HG03457 (cell line): ENCODE measurements around the gene RTN1.
"Not testable (repeated sequence)": the region's sequence is repeated elsewhere in the genome, so short reads cannot be mapped to it uniquely, and the experiment has no call there.

ENCODE experiments used
- ATAC-seq: cut with Tn5 transposase; IDR thresholded peaks from one replicate; pipeline ENCODE4 v1.9.1; 2021; ENCODE audit warnings: moderate number of reproducible peaks; ENCODE audit not compliant: unreplicated experiment

The RTN1 gene

DNA sequence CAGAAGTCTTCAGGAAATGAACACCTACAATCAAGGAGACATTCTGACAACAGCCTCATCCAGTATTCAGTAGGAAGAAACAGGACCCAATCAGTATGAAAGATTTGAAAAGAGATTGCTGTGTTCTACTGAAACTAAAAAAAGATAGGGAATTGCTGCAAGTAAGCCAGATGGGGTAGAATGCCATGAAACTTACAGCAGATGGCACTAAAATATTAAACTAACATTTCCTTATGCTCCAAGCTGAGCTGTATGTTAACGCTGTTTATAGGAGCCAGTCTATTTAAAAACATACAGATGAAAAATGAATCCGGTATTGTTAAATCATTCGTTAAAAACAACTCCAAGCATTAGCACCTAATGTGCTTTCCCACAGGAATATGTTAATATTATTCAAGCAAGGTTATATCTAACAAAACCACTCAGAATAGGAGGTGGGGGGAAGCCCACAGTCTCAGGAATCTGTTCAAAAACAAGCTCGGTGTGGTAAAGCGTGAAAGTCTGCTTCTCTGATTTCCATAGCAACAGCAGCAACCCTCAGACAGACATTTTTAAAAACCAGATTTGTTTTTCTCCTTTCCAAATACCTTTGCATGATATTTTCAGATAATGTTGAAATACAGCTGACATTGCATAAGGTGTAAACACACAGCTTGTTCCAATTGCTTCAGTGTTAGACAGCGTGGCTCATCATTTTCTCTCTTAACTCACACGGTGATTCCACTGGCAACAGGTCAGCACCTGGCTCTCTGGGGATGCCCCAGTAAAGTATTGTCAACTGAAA, 162.6 kb downstream of the RTN1 start:
- ATAC-seq: no peak

DNA sequence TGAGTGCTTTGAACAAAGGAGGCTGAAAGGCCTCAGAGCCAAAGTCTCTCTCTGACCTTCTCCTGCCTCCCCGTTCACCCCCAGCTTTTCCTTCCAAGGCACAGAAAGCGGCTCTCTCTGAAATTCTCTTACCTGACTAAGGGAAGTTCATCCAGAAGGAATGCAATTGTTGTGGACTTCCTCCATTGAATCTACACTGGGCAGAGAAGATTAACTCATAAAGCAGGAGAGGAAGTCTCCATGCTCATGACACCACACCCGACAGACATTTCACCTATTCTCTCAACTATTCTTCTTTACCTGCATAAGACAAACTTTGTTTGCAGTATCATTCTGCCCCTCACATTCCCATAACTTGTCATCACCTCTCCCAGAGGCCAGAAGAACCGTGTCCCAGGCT, 164.7 kb downstream of the RTN1 start:
- ATAC-seq: no peak

DNA sequence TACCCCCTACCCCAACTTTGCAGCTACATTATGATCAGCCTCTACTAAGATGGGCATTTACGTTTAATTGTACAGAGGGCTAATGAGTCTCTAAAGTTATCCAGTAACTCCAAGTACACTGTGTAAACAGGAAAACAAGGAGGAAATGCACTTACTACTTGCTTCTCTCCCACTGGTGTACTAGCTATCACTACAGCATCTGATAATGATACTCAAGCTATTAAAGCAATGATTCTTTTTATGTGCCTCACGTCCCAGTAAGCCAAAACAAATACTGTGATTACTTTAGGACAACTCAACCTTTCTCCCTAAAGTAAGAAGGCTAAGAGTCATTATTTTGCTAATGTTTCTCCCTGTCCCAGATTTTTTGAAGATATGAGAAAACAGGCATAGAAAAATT, 165.3 kb downstream of the RTN1 start:
- no peak for ATAC-seq

DNA sequence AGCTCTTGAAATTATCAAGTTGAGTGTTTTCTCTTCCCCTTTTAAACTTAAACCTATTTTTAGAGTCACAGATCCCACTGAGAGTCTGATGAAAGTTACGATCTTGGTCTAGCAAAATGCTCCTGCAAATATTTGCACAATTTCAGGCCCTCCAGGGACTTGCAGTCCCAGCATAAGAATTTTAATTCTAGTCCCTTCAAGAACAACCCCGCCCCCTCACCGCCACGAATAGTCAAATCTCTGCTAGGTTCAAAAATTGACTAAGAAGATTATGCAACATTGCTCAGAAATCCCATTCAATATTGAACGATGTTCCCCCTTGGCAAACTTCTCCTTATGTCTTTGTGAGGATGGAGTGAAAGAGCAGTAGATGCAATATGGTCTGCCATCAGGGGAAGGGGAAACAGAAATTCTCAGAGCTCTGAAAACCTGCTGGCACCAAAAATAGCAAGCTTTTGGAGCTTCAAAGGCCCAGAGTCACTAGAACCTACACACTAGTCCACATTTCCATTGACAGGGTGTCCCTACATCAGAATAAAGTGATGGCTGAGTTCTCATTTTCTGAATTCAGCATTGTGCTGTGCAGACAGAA, 166.4 kb downstream of the RTN1 start:
- ATAC-seq: no peak

DNA sequence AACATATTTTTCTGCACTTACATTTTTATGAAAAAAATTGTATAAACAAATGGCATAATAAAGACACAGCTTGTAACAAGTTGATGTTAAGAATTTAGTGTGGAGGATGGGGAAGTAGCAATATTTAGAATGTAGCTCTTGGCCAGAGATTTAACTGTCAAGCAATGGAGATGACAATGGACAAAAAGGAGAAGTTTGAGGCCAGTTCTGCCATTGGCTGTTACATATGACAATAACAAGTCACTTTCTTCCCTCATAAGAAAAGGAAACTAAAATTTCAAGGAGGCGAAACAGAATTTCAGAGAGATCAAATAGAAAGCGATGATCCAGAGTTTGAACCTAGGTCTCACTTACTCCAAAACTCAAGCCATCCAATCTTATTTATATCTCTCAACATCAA, 171.1 kb downstream of the RTN1 start:
- no peak for ATAC-seq

DNA sequence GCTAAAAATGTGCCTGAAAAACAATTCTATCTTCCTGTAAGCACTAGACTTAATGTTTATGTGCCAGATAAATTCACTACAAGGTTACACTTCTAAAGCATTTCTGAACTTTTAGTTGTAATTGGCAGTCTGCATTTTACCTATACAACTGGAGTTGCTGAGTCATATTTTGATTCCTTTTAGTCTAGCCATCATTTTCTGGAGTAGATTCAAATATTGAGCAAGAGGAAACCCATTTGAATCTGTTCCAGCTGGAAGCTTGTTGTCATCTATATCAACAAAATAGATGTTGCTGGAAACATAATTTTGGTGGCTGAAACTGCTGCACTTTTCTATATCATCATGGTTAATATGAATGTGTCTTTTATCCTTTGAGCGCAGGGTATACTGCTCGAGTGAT, 171.8 kb downstream of the RTN1 start:
- ATAC-seq: no peak

DNA sequence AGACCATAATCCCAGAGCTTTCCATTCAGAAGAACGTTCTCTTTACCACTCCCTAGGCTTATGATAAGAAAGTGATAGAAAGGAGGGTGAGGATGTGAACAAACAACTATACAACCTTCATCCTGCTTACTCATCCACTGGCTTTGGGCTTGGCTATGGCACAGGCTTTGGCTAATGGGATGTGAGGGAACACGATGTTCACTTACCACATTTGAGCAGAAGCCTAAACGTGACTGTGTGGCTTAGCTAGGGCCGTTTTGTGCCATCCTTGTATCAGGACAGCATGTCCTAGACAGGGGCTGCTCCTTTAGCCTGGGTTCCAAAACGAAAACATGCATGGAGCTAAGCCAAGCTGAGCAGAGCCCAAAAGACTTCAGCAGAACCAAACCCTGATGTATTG, 175.4 kb downstream of the RTN1 start:
- ATAC-seq: no peak

DNA sequence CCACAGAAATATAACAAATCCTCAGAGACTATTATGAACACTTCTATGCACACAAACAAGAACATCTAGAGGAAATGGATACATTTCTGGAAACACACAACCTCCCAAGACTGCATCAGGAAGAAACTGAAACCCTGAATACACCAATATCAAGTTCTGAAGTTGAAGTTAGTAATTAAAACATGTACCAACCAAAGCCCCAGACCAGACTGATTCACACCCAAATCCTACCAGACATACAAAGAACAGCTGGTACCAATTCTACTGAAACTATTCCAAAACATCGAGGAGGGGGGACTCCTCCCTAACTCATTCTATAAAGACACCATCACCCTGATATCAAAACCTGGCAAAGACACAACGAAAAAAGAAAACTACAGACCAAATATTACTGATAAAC, 179.3 kb downstream of the RTN1 start:
- no peak for ATAC-seq

DNA sequence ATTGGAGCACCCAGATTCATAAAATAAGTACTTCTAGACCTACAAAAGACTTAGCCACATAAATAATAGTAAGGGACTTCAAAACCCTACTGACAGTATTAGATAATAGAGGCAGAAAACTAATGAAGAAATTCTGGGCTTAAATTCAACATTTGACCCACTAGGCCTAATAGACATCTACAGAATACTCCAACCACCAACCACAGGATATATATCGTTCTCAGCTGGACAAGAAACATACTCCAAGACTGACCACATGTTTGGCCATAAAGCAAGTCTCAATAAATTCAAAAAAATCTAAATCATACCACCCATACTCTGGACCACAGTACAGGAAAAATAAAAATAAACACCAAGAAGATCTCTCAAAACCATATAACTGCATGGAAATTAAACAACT, 180.2 kb downstream of the RTN1 start:
- no peak for ATAC-seq

DNA sequence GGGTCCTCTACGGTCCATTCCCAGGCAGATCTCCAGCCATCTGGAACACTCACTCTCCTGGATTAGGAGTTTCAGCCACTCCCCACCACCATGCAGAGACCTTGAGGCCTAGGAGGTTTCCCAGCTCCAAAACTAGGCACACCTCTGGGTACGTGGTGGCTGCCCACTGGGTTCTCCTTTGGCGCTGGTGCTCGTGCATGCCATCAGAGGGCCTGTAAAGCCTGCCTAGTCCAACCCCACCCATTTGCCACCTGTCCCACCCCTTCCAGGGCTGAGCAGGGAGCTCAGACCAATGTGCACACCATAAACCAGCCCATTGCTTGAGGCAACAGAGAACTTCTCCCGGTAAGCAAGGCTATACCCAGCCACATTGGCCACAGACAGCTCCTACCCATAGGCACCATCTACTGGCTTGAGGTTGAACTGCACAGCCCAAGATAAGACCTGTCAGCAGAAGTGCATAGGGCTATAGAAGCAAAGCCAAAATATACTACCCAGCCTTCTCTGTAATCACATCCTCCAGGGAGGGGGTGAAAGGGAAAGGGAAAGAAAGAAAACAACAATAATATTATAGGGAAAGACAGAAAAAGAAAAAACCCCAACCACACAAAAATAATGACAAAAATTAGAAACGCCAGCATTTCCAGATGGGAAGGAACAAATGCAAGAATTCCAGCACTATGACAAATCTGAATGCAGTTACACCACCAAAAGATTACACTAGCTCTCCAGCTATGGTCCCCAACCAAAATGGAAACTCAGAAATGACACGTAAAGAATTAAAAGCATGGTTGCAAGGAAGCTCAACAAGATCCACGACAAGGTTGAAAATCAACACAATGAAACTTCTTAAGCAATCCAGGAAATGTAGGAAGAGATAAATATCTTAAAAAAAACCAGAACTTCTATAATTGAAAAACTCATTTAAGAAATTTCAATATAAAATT, 182.1 kb downstream of the RTN1 start:
- ATAC-seq: peak; percentile 83

DNA sequence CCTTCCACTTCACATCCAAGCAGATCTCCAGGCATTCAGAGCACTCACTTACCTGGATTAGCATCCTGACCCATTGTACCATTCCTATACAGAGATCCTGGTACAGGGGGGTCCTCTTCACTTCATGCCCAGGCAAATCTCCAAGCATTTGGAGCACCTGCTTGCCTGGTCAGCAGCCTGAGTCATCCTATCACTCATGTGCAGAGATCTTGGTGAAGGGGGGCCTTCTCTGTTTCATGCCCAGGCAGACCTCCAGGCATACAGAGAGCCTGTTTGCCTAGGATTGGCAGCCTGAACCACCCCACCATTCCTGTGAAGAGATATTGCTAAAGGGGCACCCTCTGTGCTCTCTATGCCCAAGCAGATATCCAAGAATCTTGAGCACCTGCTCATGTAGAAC, 182.9 kb downstream of the RTN1 start:
- no peak for ATAC-seq

DNA sequence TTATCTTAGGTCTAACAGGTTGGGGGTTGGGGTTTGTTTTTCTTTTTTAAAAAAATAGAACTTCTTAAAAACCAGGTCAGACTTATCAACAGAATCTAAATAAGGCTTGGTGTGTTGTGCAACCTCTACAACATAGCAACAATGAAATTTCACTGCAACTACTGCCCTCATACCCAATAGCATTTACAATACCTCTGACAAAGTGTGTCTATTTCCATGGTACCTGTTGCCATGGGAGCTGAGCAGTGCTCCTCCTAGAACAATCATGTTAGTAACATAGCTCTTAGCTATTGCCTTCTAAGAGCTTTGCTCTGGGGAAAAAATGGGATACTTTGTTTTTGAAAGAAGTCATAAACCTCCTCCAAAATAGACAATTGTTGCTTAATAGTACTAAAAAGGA, 190.7 kb downstream of the RTN1 start:
- ATAC-seq: no peak

DNA sequence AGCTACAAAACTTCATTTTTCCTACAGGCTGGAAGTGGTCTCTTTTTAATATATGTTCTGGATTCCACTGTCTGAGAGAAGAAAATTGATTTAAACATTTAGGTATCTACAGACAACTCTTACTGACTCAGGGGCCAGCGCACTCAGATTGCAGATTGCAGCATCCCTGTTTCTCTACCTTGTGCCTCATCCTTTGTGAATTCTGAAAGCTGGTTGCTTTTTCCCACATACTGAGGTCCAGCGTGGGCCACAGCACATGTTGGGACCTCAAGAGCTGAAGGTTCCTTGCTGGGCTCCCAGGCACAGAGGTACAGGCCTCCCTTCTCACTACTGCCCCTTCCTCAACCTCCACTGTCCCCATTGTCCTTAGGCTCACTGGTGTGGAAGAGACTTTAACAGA, 192.2 kb downstream of the RTN1 start:
- ATAC-seq: no peak

DNA sequence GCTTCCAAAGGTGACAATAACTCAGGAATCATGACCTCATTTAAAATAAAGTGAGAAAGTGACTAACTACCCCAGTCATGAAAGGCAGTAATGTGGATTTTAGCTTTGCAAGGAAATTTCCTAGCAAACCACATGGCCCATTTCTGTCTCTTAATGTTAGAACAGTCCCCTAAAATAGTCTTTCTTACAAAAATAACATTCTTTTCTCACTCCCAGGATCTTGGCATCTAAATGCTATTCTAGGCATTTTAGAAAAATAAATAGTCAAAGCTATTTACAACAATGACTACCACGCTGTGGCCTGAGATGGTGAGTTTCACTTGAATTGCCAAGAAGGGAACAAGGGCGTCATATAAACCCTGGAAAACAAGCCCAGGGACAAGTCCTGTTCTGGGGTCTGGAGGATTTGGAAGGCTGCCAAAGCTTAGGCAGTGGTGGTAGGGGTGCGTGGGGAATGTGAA, 192.8 kb downstream of the RTN1 start:
- ATAC-seq: no peak

DNA sequence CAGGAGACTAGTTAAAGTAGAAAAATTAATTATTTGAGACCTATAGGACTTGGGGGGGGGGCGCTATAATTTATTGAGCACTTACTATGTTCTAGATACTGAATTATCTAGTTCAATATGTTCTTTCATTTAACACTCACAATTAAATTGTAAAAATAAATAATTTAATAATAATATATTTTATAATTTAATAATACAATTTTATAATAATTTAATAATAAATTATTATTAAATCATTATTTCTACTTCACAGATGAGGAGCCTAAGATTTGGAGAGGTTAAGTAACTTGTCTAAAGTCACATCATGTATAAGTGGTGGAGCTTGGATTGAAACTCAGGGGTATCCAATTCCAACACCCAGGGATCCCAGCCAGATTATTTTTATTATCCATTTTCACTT, 195.2 kb downstream of the RTN1 start:
- no peak for ATAC-seq

DNA sequence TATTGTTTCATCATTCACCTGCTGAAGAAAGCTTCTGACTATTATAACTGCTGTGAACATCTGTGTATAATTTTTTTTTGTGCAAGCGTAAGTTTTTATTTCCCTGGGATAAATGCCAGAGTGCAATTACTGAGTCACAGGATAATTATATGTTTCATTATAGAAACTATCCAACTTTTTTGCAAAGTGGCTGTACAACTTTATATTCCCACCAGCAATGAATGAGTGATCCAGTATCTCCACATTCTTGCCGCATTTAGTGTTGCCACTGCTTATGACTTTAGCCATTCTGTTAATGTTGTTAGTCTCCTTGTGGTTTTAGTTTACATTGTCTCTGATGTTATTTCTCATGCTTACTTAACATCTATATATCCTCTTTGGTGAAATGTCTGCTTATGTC, 205.8 kb downstream of the RTN1 start:
- no peak for ATAC-seq

DNA sequence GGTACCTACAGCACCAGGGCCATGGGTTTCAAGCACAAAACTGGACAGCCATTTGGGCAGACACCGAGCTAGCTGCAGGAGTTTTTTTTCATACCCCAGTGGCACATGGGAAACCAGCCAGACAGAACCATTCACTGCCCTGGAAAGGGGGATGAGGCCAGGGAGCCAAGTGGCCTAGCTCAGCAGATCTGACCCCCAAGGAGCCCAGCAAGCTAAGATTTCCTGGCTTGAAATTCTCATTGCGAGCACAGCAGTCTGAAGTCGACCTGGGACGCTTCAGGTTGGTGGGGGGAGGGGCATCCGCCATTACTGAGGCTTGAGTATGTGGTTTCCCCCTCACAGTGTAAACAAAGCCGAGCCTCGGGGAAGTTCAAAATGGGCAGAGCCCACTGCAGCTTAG, 212.8 kb downstream of the RTN1 start:
- no peak for ATAC-seq

DNA sequence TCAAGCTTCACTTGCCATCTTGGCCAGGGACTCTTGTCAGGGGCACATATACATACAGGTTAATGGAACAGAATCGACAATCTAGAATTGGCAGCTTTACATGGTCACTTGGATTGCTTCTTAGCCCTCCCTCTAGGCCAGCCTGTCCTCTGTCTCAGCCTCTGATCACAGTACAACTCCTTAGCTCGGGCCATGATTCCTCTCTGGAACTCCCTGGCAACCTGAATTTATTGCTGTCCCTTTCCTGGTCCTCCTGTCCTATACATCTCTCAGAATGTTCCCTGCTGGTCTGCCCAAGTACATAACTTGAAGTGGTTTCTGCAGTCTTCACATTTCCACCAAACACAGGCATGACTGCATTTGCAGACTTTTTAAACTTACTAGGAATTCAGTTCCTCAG, 214.1 kb downstream of the RTN1 start:
- ATAC-seq: no peak

DNA sequence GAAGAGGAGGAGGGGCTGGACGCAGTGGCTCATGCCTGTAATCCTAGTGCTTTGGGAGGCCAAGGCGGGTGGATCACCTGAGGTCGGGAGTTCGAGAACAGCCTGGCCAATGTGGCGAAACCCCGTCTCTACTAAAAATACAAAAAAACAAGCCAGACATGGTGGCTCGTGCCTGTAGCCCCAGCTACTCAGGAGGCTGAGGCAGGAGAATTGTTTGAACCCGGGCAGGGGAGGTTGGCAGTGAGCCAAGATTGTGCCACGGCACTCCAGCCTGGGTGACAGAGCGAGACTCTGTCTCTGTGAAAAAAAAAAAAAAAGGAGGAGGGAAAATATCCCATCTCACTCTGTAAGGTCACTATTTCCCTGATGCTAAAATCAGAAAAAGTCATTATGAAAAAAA, 216.4 kb downstream of the RTN1 start:
- not testable (repeated sequence) for ATAC-seq

DNA sequence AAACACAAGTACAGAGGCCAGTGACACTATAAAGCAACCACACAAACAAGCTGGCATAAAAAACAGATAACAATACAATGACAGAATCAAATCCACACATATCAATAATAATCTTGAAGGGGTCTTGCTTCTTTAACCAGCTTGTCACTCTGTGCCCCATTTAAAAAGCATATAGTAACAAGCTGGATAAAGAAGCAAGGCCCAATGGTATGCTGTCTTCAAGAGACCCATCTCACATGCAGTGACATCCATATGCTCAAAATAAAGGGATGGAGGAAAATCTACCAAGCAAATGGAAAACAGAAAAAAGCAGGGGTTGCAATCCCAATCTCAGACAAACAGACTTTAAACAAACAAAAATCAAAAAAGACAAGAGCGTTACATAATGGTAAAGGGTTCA, 223.7 kb downstream of the RTN1 start:
- ATAC-seq: not testable (repeated sequence)

DNA sequence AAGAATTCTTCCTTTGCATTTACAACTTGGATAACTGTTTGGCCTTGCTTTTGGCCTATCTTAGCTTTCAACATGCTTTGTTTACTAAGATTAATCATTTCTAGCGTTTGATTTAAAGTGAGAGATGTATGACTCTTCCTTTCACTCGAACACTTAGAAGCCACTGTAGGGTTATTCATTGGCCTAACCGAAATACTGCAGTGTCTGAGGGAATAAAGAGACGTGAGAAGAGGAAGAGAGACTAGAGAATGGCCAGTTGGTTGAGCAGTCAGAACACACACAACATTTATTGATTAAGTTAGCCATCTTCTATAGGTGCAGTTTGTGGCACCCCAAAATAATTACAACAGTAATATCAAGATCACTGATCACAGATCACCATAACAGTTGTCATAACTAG, 231.7 kb downstream of the RTN1 start:
- ATAC-seq: no peak

DNA sequence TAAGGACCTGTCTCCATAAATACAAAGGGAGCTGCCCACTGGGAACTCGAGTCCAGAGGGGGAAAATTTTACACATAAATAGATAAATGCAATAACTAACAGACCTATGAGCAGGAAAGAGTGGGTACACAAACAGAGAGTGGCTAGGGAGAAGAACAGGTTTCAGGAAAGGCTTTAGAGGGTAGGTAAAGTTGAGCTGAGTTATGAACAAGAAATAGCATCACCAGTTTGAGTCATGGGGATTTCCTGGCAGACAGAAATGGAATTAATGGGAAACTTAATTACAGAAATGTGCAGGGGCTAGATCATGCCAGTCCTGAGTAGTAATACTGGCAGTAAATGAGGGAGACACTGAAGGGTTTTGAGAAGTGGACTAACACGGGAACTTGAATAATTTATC, 236.0 kb downstream of the RTN1 start:
- no peak for ATAC-seq
